ENCODE measurements around the gene CASKIN2.

Gene CASKIN2

DNA sequence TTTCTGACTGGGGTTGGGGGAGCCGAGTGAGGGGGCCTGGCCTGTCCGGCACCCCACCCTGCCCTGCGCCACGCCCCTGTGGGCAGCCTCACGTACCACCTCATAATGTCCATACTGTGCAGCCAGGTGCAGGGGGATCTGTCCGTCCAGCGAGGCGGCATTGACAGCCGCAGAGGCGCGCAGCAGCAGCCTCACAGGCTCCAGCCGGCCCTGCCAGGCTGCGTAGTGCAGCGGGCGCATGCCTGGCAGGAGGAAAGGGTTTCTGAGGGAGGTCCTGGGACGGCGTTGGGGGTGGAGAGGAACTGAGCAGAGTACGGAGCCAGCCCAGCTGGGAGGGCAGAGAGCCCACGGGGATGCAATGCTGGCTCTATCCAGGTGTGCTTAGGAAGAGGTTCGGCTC, 8.4 kb downstream of the CASKIN2 start:
- no peak for DNase-seq
- TF ChIP-seq, protein P1, sequence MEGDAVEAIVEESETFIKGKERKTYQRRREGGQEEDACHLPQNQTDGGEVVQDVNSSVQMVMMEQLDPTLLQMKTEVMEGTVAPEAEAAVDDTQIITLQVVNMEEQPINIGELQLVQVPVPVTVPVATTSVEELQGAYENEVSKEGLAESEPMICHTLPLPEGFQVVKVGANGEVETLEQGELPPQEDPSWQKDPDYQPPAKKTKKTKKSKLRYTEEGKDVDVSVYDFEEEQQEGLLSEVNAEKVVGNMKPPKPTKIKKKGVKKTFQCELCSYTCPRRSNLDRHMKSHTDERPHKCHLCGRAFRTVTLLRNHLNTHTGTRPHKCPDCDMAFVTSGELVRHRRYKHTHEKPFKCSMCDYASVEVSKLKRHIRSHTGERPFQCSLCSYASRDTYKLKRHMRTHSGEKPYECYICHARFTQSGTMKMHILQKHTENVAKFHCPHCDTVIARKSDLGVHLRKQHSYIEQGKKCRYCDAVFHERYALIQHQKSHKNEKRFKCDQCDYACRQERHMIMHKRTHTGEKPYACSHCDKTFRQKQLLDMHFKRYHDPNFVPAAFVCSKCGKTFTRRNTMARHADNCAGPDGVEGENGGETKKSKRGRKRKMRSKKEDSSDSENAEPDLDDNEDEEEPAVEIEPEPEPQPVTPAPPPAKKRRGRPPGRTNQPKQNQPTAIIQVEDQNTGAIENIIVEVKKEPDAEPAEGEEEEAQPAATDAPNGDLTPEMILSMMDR (IDR thresholded peaks at IDR 0.05; ENCODE audit: low read depth, low read length) = no peak
- H3K4me3 ChIP-seq (ENCODE audit: low read depth, low read length) = no peak overlapping the region
- no peaks in the 10 kb centered on the region for H3K27me3 ChIP-seq (ENCODE audit: insufficient read depth, low read depth, severe bottlenecking)
- H3K36me3 ChIP-seq = peaks cover 89% of the 10 kb centered on the region
- no peak overlapping the region for H3K27ac ChIP-seq
- no peaks in the 10 kb centered on the region for H3K9me3 ChIP-seq (ENCODE audit: severe bottlenecking)

DNA sequence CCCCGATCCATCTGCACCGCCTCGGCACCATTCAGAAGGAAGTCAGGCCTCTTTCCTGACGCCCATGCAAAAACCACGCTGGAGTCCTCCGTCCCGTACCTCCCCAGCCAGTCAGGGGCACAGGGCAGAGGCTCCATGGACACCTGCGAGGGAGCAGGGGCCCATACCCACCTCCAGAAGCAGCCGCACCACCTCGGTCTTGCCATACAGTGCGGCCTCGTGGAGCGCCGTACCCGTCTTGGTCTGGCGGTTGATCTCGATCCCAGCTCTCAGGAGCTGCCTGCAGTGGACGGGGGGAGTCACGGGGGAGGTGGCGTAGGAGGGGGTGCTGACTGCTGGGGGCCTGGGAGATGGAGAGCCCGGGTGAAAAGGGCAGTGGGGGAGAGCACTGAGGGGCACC, 9.2 kb downstream of the CASKIN2 start:
- no peaks in the 10 kb centered on the region for H3K9me3 ChIP-seq (ENCODE audit: severe bottlenecking)

DNA sequence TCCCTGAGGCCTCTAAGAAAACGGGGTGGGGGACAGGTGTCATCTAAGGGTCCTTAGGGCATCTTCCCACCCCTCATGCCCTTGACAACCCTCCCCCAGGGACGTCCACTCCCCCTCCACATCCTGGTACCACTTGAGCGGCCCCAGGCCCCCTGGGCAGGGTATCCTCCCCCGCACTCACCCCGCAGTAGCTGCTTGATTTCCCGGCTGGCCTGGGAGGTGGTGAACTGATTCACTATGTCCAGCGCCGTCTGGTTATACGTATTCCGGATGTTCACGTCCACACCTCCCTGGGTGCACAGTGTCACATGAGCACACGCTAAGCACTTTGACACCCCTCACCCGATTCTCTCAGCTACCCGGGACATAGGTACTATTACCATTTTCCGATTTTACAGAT, 9.7 kb downstream of the CASKIN2 start:
- TF ChIP-seq, protein P1 (IDR thresholded peaks at IDR 0.05; ENCODE audit: low read depth, low read length) = no peak
- Histone ChIP-seq H3K9me3 (ENCODE audit: severe bottlenecking) (no peaks in the 10 kb centered on the region), H3K36me3 (peaks cover 89% of the 10 kb centered on the region), H3K27ac (no peak overlapping the region), H3K27me3 (ENCODE audit: insufficient read depth, low read depth, severe bottlenecking) (no peaks in the 10 kb centered on the region), H3K4me3 (ENCODE audit: low read depth, low read length) (no peak overlapping the region)
- DNase-seq = no peak

More for the DNA sequence above, 9.2 kb downstream of the CASKIN2 start:
- Histone ChIP-seq H3K4me3 (ENCODE audit: low read depth, low read length) (no peak overlapping the region), H3K27me3 (ENCODE audit: insufficient read depth, low read depth, severe bottlenecking) (no peaks in the 10 kb centered on the region), H3K36me3 (peaks cover 87% of the 10 kb centered on the region), H3K27ac (no peak overlapping the region)
- TF ChIP-seq, protein P1 (IDR thresholded peaks at IDR 0.05; ENCODE audit: low read depth, low read length) = no peak
- DNase-seq = no peak

DNA sequence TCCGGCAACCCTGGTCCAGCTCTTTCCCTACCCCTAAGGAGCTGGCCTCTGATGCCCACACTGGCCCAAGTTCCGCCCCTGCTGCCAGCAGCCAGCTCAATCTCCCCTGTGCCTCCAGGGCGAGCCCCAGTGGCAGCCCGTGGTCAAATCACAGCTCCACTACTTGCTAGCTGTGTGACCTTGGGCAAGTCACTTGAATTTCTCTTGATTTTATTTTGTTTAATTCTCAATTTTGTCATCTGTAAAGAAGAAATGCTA, 10.3 kb downstream of the CASKIN2 start:
- TF ChIP-seq, protein P1 (IDR thresholded peaks at IDR 0.05; ENCODE audit: low read depth, low read length) = no peak
- H3K36me3 ChIP-seq = peaks cover 89% of the 10 kb centered on the region
- H3K27me3 ChIP-seq (ENCODE audit: insufficient read depth, low read depth, severe bottlenecking) = no peaks in the 10 kb centered on the region
- H3K27ac ChIP-seq = no peak overlapping the region
- no peaks in the 10 kb centered on the region for H3K9me3 ChIP-seq (ENCODE audit: severe bottlenecking)
- no peak for DNase-seq
- H3K4me3 ChIP-seq (ENCODE audit: low read depth, low read length) = no peak overlapping the region

DNA sequence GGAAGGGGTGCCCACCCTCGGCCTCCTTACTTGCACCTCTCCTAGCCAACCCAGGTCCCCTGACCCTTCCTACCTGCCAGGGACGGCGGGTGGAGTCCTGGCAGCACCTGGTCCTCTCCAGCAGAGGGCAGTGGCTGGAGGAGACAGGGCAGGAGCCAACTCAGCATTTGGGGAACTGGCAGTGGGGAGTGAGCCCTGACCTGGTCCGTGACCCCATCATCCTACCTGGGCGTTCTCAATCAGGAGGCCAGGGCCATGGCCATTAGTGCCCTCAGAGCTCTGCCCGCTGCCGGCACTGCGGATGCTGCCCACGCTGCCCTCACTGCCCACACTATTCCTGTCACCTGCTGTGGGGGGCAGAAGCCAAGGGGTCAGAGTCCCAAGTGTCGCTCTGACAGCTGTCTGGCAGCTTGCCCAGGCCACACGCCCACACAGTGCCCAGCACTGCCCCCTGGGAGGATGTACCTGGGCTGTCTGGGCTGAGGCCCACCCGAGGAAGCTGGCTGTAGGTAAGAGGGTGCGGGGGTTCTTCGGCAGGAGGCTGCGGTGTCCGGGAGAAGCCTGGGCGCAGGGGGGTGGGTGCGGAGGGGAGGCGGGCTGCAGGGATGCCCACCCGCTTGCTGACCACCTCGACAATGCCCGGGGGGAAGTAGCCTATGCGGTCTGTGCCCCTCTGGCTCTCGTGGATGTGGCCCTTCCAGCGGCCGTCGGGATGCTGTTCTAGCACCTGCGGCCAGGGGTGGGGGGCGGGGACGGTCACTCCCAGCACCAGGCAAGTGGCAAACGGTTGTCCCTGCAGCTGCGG, 10.8 kb downstream of the CASKIN2 start:
- no peaks in the 10 kb centered on the region for H3K9me3 ChIP-seq (ENCODE audit: severe bottlenecking)
- TF ChIP-seq, protein P1 (IDR thresholded peaks at IDR 0.05; ENCODE audit: low read depth, low read length) = peak; percentile 97
- peak; percentile 70 for DNase-seq
- peaks cover 89% of the 10 kb centered on the region for H3K36me3 ChIP-seq
- H3K27ac ChIP-seq = no peak overlapping the region
- no peak overlapping the region for H3K4me3 ChIP-seq (ENCODE audit: low read depth, low read length)
- H3K27me3 ChIP-seq (ENCODE audit: insufficient read depth, low read depth, severe bottlenecking) = no peaks in the 10 kb centered on the region

DNA sequence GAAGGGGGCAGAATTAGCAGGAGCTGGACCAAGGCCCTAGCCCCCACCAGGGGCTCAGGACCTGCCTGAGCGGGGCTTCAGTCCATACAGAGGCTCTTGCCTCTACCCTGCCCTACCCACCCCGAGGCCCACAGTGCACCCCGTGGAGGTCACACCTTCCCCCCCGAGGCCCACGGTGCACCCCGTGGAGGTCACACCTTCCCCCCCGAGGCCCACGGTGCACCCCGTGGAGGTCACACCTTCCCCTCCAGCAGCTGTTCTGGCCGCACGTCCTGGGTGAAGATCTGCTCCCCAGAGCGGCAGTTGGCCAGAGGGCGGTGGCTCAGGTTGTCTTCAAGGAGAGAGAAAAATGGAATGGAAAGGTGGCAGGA, 11.4 kb downstream of the CASKIN2 start:
- Histone ChIP-seq H3K9me3 (ENCODE audit: severe bottlenecking) (no peaks in the 10 kb centered on the region), H3K27me3 (ENCODE audit: insufficient read depth, low read depth, severe bottlenecking) (no peaks in the 10 kb centered on the region), H3K27ac (no peak overlapping the region), H3K4me3 (ENCODE audit: low read depth, low read length) (no peak overlapping the region), H3K36me3 (peaks cover 89% of the 10 kb centered on the region)
- TF ChIP-seq, protein P1 (IDR thresholded peaks at IDR 0.05; ENCODE audit: low read depth, low read length) = no peak
- DNase-seq = no peak
